Effector memory CD8-positive, alpha-beta T cell (primary cell): ENCODE measurements around the gene CXCR5.

Source experiments
- ATAC-seq: fragments of 150-1000 bp; cut with Tn5 transposase; replicated peaks from 2 replicates; pipeline ENCODE4 v1.10.0; 2021; ENCODE audit warnings: mild to moderate bottlenecking, moderate library complexity
- DNase-seq, 3 experiments: peaks; one replicate each; pipeline ENCODE4 v3.0.0; 2021
- H3K27ac Mint-ChIP-seq, 2 donors: one replicate each; pipeline ENCODE4 v1.8.0; 2022; ENCODE audit warnings: mild to moderate bottlenecking in 2 of 2, mixed read lengths in 2 of 2, moderate library complexity in 2 of 2
- H3K27me3 Mint-ChIP-seq, 2 donors: one replicate each; pipeline ENCODE4 v1.8.0; 2022; ENCODE audit warnings: mixed read lengths in 2 of 2
- H3K36me3 Mint-ChIP-seq: one replicate; pipeline ENCODE4 v1.8.0; 2022; ENCODE audit warnings: mild to moderate bottlenecking, moderate library complexity, mixed read lengths; ENCODE audit not compliant: insufficient read depth
- H3K4me1 Mint-ChIP-seq, 2 donors: one replicate each; pipeline ENCODE4 v1.8.0; 2022; ENCODE audit warnings: low read depth in 2 of 2, mixed read lengths in 2 of 2
- H3K4me3 Mint-ChIP-seq, 2 donors: one replicate each; pipeline ENCODE4 v1.8.0; 2022; ENCODE audit warnings: mild to moderate bottlenecking in 2 of 2, mixed read lengths in 2 of 2, moderate library complexity in 2 of 2
- H3K9me3 Mint-ChIP-seq, 2 donors: one replicate each; pipeline ENCODE4 v1.8.0; 2022; ENCODE audit warnings: mixed read lengths in 2 of 2

CXCR5 gene

DNA sequence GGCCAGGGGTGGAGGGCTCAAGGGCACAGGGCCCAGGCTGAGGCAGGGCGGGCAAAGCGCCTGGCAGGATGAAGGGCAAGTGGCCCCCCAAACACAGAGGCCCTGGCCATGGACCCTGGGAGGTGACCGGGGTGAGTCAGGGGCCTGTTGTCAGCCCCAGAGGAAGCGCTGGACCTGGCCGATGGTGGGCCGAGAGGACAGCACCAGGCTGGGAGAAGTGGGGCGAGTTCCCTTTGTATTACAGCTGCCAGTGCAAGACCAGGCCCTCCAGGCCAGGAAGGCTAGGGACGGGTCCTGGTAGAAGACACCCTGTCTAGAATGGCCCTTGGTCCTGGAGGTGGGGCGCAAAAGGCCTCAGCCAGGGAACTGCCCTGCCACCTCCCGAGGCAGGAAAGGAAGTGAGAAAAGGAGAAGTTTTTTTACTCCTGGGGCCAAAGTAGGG is 12.8 kb downstream of the CXCR5 start:
- ATAC-seq = no peak
- Mint-ChIP-seq H3K27ac (peak overlapping the region; percentile 56 to 98), H3K4me3 (peak overlapping the region; percentile 15 to 44), H3K9me3 (no peaks in the 10 kb centered on the region), H3K27me3 (no peaks in the 10 kb centered on the region), H3K4me1 (peaks cover 55 to 63% of the 10 kb centered on the region in 2 donors), H3K36me3 (peaks cover 94% of the 10 kb centered on the region)
- DNase-seq = no peak

DNA sequence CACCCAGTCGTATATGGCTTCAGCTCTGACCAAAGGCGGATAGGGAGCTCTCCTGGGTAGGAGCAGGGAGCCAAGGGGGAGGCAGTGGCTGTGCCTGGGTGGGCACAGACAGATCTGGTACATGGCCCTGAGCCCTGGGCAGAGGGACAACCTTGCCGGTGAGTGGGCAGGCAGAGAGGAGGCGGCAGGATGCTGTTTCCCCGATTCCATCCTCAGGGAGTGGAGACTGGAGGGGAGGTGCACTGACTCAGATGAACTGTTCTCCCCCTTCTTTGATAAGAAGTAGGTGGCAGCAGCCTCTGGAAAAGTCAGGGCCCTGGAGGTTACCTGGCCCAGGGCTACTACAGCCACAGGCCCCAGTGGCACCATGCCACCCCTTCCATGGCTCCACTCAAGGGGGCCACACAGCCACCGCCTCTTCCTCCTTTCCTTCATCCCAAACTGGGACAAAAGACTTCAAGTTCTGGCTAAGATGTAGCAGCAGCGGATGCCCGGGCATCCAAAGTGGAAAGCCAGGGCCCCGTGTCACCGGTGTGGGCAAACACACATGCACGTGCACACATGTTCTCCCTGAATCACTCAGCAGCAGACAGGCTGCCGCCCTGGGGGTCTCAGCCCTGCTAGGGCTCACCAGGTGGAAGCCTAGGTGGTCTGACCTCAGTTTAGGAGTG is 13.4 kb downstream of the CXCR5 start:
- H3K4me1 Mint-ChIP-seq = peaks cover 50 to 61% of the 10 kb centered on the region in 2 donors
- no peaks in the 10 kb centered on the region for H3K27me3 Mint-ChIP-seq
- peak overlapping the region; percentile 15 to 44 for H3K4me3 Mint-ChIP-seq
- H3K27ac Mint-ChIP-seq = peak overlapping the region; percentile 62 to 98
- H3K36me3 Mint-ChIP-seq = peaks cover 94% of the 10 kb centered on the region
- no peak for DNase-seq
- no peaks in the 10 kb centered on the region for H3K9me3 Mint-ChIP-seq
- no peak for ATAC-seq

DNA sequence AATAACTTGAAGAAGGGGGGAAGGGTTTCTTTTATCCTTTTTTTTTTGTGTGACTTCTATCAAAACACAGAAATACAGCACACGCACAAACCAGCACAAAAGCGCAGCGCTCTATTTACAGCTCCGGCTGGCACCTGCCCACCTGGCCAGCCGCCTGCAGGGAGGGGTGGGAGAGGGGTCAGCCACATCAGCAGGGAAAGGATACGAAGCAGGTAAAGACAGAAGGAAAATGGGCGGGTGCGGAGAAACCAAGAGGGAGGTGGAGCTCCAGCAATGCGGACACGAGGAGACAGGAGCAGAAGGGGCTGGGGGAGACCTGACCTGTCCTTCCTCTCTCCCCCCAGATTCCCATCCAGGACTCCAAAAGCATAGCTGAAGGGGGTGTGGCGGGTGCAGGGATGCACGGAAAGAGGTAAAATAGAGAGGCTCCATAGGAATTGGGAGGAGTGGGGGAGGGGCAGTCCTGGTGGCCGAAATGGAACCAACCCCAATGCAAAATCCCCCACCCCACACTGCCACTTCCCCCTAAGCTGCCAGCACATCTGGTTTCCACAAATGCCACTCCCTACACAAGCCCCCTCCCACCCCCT is 14.1 kb downstream of the CXCR5 start:
- DNase-seq (no peak), ATAC-seq (no peak)
- Mint-ChIP-seq H3K27me3 (no peaks in the 10 kb centered on the region), H3K36me3 (peaks cover 94% of the 10 kb centered on the region), H3K4me1 (peaks cover 42 to 55% of the 10 kb centered on the region in 2 donors), H3K9me3 (no peaks in the 10 kb centered on the region), H3K4me3 (peak overlapping the region in 1 of 2 donors; percentile 36), H3K27ac (peak overlapping the region; percentile 62 to 98)

DNA sequence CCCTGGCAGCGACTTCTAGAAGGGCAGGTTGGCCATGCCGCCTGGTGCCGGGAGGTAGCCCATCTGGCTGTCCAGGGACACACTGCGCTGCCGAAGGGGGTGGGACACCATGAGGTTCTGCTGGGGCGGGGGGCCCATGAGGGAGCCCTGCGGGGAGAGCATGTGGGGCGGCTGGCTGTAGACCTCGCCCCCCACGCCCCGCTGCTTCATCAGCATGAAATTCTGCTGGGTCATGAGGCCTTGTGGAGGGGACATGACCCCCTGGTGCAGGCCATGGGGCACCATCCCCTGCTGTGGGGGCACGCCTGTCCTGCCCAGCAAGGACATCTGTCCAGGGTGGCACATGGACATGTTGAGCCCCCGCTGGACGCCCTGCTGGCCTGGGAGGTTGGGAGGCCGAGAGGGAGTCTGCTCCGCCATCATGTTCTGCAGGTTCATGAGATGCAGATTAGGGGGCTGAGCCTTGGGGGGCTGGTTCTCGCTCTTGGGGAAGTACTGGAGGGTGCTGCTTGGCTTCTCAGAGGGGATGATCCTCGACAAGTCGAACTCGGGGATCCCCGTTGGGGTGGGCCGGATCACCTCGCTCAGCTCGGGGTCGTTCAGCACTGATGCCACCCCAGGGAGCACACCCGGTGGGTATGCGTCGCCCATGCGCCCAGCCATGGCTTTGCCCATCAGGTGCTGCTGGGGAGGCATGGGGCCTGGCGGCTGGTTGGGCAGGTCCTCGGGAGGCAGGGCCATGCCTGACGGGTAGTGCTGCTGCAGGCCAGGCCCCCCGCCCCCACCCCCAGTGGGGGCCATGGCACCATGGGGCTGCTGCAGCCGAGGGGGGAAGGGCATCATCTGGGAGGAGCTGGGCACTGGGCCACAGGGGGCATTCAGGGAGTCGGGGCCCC is 15.0 kb downstream of the CXCR5 start:
- H3K4me1 Mint-ChIP-seq = peaks cover 34 to 49% of the 10 kb centered on the region in 2 donors
- H3K4me3 Mint-ChIP-seq = no peak overlapping the region
- no peak for DNase-seq
- H3K9me3 Mint-ChIP-seq = no peaks in the 10 kb centered on the region
- ATAC-seq = no peak
- peaks cover 96% of the 10 kb centered on the region for H3K36me3 Mint-ChIP-seq
- peak overlapping the region in 1 of 2 donors; percentile 98 for H3K27ac Mint-ChIP-seq
- no peaks in the 10 kb centered on the region for H3K27me3 Mint-ChIP-seq

DNA sequence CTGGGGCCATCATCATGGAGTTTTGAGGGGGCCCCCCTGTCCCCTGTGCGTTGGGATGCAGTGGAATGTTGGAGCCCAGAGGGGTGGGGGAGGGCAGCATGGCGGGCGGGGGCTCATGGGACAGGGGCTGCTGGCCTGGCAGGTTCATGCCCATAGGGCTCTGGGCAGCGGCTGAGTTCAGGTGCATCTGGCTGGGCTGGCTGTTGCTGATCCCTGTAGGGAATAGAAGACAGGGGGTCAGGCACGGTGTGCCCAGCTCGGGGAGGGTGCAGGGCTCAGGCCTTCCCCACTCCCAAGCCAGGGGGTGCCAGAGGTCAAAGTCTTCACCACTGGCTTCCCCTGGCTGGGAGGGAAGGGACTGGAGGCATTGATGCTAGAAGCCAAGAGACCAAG is 15.6 kb downstream of the CXCR5 start:
- Mint-ChIP-seq H3K4me1 (peaks cover 28 to 43% of the 10 kb centered on the region in 2 donors), H3K9me3 (no peaks in the 10 kb centered on the region), H3K27me3 (no peaks in the 10 kb centered on the region), H3K36me3 (peaks cover 96% of the 10 kb centered on the region), H3K27ac (peak overlapping the region in 1 of 2 donors; percentile 98), H3K4me3 (no peak overlapping the region)
- DNase-seq = no peak
- no peak for ATAC-seq

DNA sequence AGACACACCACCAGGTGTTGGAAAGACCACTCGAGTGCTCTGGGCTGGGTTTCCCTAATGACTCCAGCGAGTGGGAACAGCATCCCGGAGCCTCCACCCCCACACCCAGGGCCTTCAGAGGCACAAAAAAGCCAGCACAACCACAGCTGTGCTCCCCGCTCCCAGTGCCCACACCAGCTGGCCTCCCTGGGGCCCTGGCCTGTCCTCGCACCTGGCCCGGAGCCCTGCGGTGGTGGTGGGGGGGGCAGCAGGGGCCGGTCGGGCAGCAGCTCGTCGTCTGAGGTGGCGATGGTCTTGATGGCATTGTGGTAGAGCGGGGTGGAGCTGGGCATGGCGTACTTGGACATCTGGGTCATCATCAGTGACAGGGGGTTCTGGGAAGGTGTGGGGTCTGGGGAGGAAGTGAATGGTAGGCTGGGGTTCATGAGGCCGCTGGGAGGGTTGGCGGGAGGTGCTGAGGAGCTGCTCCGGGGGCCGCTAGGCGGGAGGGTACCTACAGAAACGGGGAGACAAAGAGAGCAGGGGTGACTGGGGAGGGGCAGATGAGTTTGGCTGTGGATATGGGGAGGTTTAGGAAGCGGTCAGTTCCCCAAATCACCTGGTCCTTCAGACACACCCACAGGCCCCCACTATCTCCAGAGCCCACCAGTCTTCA is 16.1 kb downstream of the CXCR5 start:
- Mint-ChIP-seq H3K9me3 (no peaks in the 10 kb centered on the region), H3K27me3 (no peaks in the 10 kb centered on the region), H3K4me1 (peaks cover 23 to 38% of the 10 kb centered on the region in 2 donors), H3K27ac (peak overlapping the region; percentile 73 to 98), H3K36me3 (peaks cover 96% of the 10 kb centered on the region), H3K4me3 (no peak overlapping the region)
- ATAC-seq (no peak), DNase-seq (no peak)

DNA sequence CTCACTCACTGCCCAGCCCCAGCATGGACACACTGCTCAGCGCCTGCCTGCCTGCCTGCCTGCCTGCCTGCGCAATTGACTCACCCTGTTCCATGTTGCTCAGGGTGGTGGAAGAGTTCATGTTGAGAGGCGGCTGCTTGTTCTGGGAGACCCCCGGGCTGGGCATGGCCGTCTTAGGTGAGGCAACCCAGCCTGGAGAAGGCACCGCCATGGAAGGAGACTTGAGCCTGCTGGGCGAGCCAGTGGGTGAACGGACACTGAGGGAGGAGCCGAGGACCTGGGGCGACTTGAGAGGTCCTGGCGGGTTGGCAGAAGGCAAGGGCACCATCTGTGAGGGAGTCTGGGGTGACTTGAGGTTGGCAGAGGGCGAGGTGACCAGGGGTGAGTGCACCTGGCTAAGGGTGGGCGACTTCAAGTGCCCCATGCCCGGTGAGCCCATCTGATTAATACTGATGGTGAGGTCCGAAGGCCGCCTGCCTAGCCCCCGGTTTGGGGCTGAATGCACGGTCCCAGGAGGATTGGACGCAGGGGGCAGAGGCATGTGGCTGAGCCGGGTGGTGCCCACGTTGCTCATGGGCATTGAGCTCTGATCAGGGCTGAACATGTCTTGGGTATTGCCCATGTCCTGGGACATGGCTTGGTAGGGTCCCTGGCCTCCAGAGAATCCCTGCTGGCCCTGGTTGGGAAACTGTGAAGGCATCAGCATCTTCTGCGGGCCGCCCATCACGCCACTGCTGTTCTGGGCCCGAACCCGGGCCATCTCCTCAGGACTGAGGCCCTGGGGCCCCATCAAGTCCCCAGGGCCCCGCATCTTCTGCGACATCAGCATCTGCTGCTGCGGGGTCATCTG is 17.1 kb downstream of the CXCR5 start:
- H3K27ac Mint-ChIP-seq = peak overlapping the region; percentile 73 to 98
- no peaks in the 10 kb centered on the region for H3K27me3 Mint-ChIP-seq
- no peak for ATAC-seq
- peaks cover 14 to 28% of the 10 kb centered on the region in 2 donors for H3K4me1 Mint-ChIP-seq
- no peak for DNase-seq
- H3K4me3 Mint-ChIP-seq = no peak overlapping the region
- peaks cover 96% of the 10 kb centered on the region for H3K36me3 Mint-ChIP-seq
- no peaks in the 10 kb centered on the region for H3K9me3 Mint-ChIP-seq

DNA sequence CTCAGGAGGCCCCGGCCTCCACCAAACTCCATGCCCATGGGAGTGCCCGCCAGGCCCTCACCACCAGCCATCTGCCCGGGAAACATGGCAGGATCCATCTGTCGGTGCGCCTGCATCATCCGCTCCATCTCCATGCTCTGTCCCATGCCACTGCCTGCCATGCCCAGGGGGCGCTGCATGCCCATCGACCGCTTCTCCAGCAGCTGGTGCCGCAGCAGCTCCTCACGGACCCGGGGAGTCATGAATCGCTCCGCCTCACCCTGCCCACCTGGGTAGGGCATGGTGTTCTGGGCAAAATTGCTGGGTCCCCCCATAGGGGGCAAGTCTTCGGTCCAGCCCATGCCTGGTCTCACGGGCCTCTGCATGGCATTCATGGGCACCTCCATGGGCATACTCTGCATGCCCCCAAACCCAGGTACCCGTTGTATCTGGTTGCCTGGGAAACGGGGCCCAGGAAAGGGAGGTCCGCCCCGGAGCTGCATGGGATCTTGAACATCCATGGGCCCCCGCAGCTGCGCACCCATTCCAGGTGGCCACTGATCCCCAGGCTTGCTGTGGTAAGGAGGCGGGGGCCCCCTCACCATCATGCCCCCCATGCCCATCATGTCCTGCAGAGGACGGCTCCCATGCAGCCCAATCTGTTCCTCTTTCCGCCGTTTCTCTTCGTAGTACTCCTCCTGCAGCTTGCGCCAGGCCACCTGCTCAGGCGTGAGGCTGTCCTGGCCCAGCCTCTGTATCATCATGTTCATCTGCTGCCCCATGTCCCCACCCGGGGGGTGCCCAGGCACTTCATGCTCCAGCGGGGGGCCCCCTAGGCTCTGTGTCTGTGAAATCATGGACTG is 18.0 kb downstream of the CXCR5 start:
- Mint-ChIP-seq H3K36me3 (peaks cover 96% of the 10 kb centered on the region), H3K4me3 (peak overlapping the region in 1 of 2 donors; percentile 55), H3K4me1 (peaks cover 11 to 25% of the 10 kb centered on the region in 2 donors), H3K9me3 (no peaks in the 10 kb centered on the region), H3K27ac (peak overlapping the region; percentile 64 to 98), H3K27me3 (no peaks in the 10 kb centered on the region)
- ATAC-seq = no peak
- no peak for DNase-seq

DNA sequence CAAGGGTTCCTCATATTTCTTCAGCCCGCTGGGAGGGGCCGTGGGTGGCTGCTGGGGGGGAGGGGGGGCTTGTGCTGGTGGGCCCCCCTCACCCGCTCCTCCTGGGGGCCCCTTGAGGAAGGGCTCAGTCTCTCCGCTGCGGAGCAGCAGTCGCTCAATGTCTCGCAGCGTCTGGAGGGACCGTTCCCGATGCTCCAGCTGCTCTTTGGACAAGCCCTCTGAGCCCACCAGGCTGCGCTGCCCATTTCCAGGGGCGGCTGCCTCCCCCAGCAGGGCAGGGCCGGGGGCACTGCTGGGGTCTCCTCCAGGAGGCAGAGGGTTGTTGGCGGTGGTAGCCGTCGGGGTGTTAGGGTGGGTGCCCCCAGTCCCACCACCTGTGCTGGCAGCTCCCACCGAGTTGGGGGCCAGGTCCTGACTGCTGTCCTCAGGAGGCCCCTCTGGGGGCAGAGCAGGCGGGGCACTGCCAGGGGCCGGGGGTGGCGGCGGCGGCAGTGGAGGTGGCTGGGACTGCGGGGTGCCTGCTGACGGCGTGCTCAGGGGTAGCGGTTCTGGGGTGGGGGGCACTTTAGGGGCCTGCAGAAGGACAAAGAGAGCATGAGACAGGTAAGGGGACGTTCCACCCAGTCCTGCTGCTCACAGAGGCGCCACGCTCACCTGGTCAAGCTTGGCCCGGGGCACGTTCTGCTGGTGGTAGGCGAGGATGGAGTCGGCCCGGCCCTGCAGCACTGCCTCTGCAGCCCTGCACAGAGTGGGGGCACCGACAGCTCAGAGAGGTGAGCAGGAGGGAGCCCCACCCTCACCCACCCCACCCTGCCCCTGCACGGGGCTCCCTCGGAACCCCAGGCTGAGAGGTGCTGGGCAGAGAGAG is 18.9 kb downstream of the CXCR5 start:
- peaks cover 14 to 27% of the 10 kb centered on the region in 2 donors for H3K4me1 Mint-ChIP-seq
- DNase-seq (no peak), ATAC-seq (no peak)
- peaks cover 96% of the 10 kb centered on the region for H3K36me3 Mint-ChIP-seq
- H3K9me3 Mint-ChIP-seq = no peaks in the 10 kb centered on the region
- H3K27me3 Mint-ChIP-seq = no peaks in the 10 kb centered on the region
- H3K27ac Mint-ChIP-seq = peak overlapping the region; percentile 64 to 98
- H3K4me3 Mint-ChIP-seq = peak overlapping the region in 1 of 2 donors; percentile 55

DNA sequence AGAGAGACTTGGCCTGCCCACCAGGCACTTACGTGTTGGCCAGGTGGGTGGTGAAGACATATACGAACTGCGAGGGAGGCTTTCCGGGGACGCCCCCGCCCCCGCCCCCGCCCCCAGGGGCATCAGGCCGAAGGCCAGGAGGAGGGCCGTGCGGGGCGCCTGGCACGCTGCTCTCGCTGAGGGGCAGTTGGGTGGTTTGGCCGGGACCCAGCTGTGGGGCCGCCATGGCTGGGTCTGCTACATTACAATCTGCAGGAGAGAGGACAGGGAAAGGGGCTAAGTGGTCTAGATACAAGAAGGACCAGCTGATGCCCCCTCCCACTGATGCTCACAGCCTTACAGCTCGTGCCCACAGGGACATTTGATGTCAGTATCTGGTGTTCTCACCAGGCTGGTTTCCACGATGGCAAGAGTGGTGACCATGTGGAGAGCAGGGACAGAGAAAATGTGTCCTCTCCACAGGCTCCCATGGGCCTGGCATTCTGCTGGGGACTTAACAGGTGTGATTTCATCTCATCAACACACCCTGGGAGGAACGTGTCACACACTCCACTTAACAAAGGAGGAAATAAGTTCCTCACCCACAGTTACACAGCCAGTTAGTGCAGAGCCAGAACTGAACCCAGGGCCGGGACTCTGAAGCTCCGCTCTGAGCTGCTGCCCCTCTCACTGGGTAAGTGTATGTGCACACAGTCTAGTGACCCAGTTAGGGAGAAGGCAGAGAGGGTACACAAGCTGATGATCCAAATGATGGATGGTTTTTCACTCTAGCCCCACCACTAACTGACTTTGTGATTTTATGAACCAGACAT is 19.7 kb downstream of the CXCR5 start:
- Mint-ChIP-seq H3K27ac (no peak overlapping the region), H3K4me3 (no peak overlapping the region), H3K36me3 (peaks cover 96% of the 10 kb centered on the region), H3K27me3 (no peaks in the 10 kb centered on the region), H3K9me3 (no peaks in the 10 kb centered on the region), H3K4me1 (peaks cover 19 to 32% of the 10 kb centered on the region in 2 donors)
- no peak for ATAC-seq
- DNase-seq = no peak
